Effector memory CD8-positive, alpha-beta T cell (primary cell): ENCODE results near the gene CRAMP1.

Experiments used
- ATAC-seq: fragments of 150-1000 bp; cut with Tn5 transposase; replicated peaks from 2 replicates; pipeline ENCODE4 v1.10.0; 2021; ENCODE audit warnings: mild to moderate bottlenecking, moderate library complexity
- DNase-seq, 3 experiments: peaks; one replicate each; pipeline ENCODE4 v3.0.0; 2021
- H3K27ac Mint-ChIP-seq, 2 donors: one replicate each; pipeline ENCODE4 v1.8.0; 2022; ENCODE audit warnings: mild to moderate bottlenecking in 2 of 2, mixed read lengths in 2 of 2, moderate library complexity in 2 of 2
- H3K27me3 Mint-ChIP-seq, 2 donors: one replicate each; pipeline ENCODE4 v1.8.0; 2022; ENCODE audit warnings: mixed read lengths in 2 of 2
- H3K36me3 Mint-ChIP-seq: one replicate; pipeline ENCODE4 v1.8.0; 2022; ENCODE audit warnings: mild to moderate bottlenecking, moderate library complexity, mixed read lengths; ENCODE audit not compliant: insufficient read depth
- H3K4me1 Mint-ChIP-seq, 2 donors: one replicate each; pipeline ENCODE4 v1.8.0; 2022; ENCODE audit warnings: low read depth in 2 of 2, mixed read lengths in 2 of 2
- H3K4me3 Mint-ChIP-seq, 2 donors: one replicate each; pipeline ENCODE4 v1.8.0; 2022; ENCODE audit warnings: mild to moderate bottlenecking in 2 of 2, mixed read lengths in 2 of 2, moderate library complexity in 2 of 2
- H3K9me3 Mint-ChIP-seq, 2 donors: one replicate each; pipeline ENCODE4 v1.8.0; 2022; ENCODE audit warnings: mixed read lengths in 2 of 2
- total RNA-seq, 9 experiments: gene quantifications; one replicate each; lab custom pipeline; 2026; lab: John Stamatoyannopoulos, UW

The CRAMP1 gene
- 18.5 to 32.1 (median 21.6) reads per million in 9 experiments for total RNA-seq

GRCh38 chr16:1612320-1613111 lies at the start of gene CRAMP1:
Gene CRAMP1 (plus strand): TSS chr16:1612360. CDS start chr16:1614640, 2,280 bp downstream.
- Mint-ChIP-seq H3K27me3 (peaks cover 5 to 10% of the 10 kb centered on the region in 2 donors), H3K27ac (peak within 1 kb of the TSS; percentile 88 to 92), H3K4me3 (peak within 1 kb of the TSS; percentile 83 to 86), H3K36me3 (peaks cover 40% of the 10 kb centered on the region), H3K4me1 (peaks cover 21% of the 10 kb centered on the region in 2 donors), H3K9me3 (peaks cover 0 to 3% of the 10 kb centered on the region in 2 donors)
- ATAC-seq (no peak), DNase-seq (peak in 2 of 3 experiments; percentile 3 to 23)

- ATAC-seq (no peak), DNase-seq (no peak)
- H3K27me3 Mint-ChIP-seq: peaks cover 0 to 7% of the 10 kb centered on the region in 2 donors
- H3K4me1 Mint-ChIP-seq: peaks cover 5 to 19% of the 10 kb centered on the region in 2 donors
- H3K36me3 Mint-ChIP-seq: peaks cover 9% of the 10 kb centered on the region
- no peaks in the 10 kb centered on the region for H3K9me3 Mint-ChIP-seq
- no peak overlapping the region for H3K4me3 Mint-ChIP-seq
- H3K27ac Mint-ChIP-seq: no peak overlapping the region
These were observed 48.4 kb upstream of the CRAMP1 start for GRCh38 chr16:1563786-1564185.

GRCh38 chr16:1564325-1564724 lies 47.8 kb upstream of the CRAMP1 start:
- H3K4me3 Mint-ChIP-seq: no peak overlapping the region
- H3K36me3 Mint-ChIP-seq: peaks cover 6% of the 10 kb centered on the region
- no peak for ATAC-seq
- H3K4me1 Mint-ChIP-seq: peaks cover 5 to 15% of the 10 kb centered on the region in 2 donors
- H3K27ac Mint-ChIP-seq: no peak overlapping the region
- H3K9me3 Mint-ChIP-seq: no peaks in the 10 kb centered on the region
- H3K27me3 Mint-ChIP-seq: peaks cover 0 to 7% of the 10 kb centered on the region in 2 donors
- DNase-seq: no peak

- peaks cover 0 to 9% of the 10 kb centered on the region in 2 donors for H3K4me1 Mint-ChIP-seq
- peaks cover 0 to 7% of the 10 kb centered on the region in 2 donors for H3K27me3 Mint-ChIP-seq
- no peaks in the 10 kb centered on the region for H3K9me3 Mint-ChIP-seq
- DNase-seq (no peak), ATAC-seq (no peak)
- peak overlapping the region in 1 of 2 donors; percentile 66 for H3K27ac Mint-ChIP-seq
- H3K36me3 Mint-ChIP-seq: peaks cover 4% of the 10 kb centered on the region
- H3K4me3 Mint-ChIP-seq: no peak overlapping the region
These were observed 46.9 kb upstream of the CRAMP1 start for GRCh38 chr16:1565083-1565805.

GRCh38 chr16:1567988-1568387 lies 44.2 kb upstream of the CRAMP1 start:
- ATAC-seq (no peak), DNase-seq (no peak)
- no peaks in the 10 kb centered on the region for H3K4me1 Mint-ChIP-seq
- peaks cover 0 to 7% of the 10 kb centered on the region in 2 donors for H3K27me3 Mint-ChIP-seq
- H3K27ac Mint-ChIP-seq: no peak overlapping the region
- H3K36me3 Mint-ChIP-seq: peaks cover 3% of the 10 kb centered on the region
- no peaks in the 10 kb centered on the region for H3K9me3 Mint-ChIP-seq
- H3K4me3 Mint-ChIP-seq: no peak overlapping the region

- H3K4me1 Mint-ChIP-seq: no peaks in the 10 kb centered on the region
- no peaks in the 10 kb centered on the region for H3K36me3 Mint-ChIP-seq
- peaks cover 0 to 7% of the 10 kb centered on the region in 2 donors for H3K27me3 Mint-ChIP-seq
- ATAC-seq (no peak), DNase-seq (no peak)
- H3K27ac Mint-ChIP-seq: peak overlapping the region in 1 of 2 donors; percentile 22
- H3K4me3 Mint-ChIP-seq: no peak overlapping the region
- no peaks in the 10 kb centered on the region for H3K9me3 Mint-ChIP-seq
These were observed 41.0 kb upstream of the CRAMP1 start for GRCh38 chr16:1571012-1571671.

- Mint-ChIP-seq H3K4me3 (no peak overlapping the region), H3K9me3 (no peaks in the 10 kb centered on the region), H3K36me3 (no peaks in the 10 kb centered on the region), H3K4me1 (no peaks in the 10 kb centered on the region), H3K27ac (peak overlapping the region in 1 of 2 donors; percentile 8), H3K27me3 (no peaks in the 10 kb centered on the region)
- no peak for ATAC-seq
- DNase-seq: no peak
These were observed 39.5 kb upstream of the CRAMP1 start for GRCh38 chr16:1572673-1573072.

GRCh38 chr16:1573301-1573700 lies 38.9 kb upstream of the CRAMP1 start:
- Mint-ChIP-seq H3K36me3 (no peaks in the 10 kb centered on the region), H3K27ac (no peak overlapping the region), H3K4me1 (no peaks in the 10 kb centered on the region), H3K9me3 (no peaks in the 10 kb centered on the region), H3K27me3 (no peaks in the 10 kb centered on the region), H3K4me3 (no peak overlapping the region)
- ATAC-seq: no peak
- no peak for DNase-seq

GRCh38 chr16:1575578-1575977 lies 36.6 kb upstream of the CRAMP1 start:
- no peaks in the 10 kb centered on the region for H3K9me3 Mint-ChIP-seq
- H3K27ac Mint-ChIP-seq: no peak overlapping the region

GRCh38 chr16:1579214-1579613 lies 32.9 kb upstream of the CRAMP1 start:
- Mint-ChIP-seq H3K27ac (no peak overlapping the region), H3K4me3 (no peak overlapping the region), H3K4me1 (no peaks in the 10 kb centered on the region), H3K27me3 (no peaks in the 10 kb centered on the region), H3K36me3 (no peaks in the 10 kb centered on the region), H3K9me3 (no peaks in the 10 kb centered on the region)
- ATAC-seq (peak; percentile 36), DNase-seq (no peak)

More at GRCh38 chr16:1575578-1575977, 36.6 kb upstream of the CRAMP1 start:
- Mint-ChIP-seq H3K36me3 (no peaks in the 10 kb centered on the region), H3K4me3 (no peak overlapping the region), H3K4me1 (no peaks in the 10 kb centered on the region), H3K27me3 (no peaks in the 10 kb centered on the region)
- no peak for ATAC-seq
- DNase-seq: no peak

- no peaks in the 10 kb centered on the region for H3K27me3 Mint-ChIP-seq
- no peak overlapping the region for H3K27ac Mint-ChIP-seq
- H3K4me3 Mint-ChIP-seq: no peak overlapping the region
- H3K36me3 Mint-ChIP-seq: no peaks in the 10 kb centered on the region
- DNase-seq (no peak), ATAC-seq (no peak)
- no peaks in the 10 kb centered on the region for H3K4me1 Mint-ChIP-seq
- no peaks in the 10 kb centered on the region for H3K9me3 Mint-ChIP-seq
These were observed 31.9 kb upstream of the CRAMP1 start for GRCh38 chr16:1580256-1580655.

- Mint-ChIP-seq H3K4me3 (no peak overlapping the region), H3K27me3 (no peaks in the 10 kb centered on the region), H3K4me1 (no peaks in the 10 kb centered on the region), H3K9me3 (no peaks in the 10 kb centered on the region), H3K27ac (peak overlapping the region in 1 of 2 donors; percentile 0), H3K36me3 (peaks cover 4% of the 10 kb centered on the region)
- no peak for ATAC-seq
- DNase-seq: no peak
These were observed 31.2 kb upstream of the CRAMP1 start for GRCh38 chr16:1580956-1581355.

- H3K4me1 Mint-ChIP-seq: no peaks in the 10 kb centered on the region
These were observed 30.4 kb upstream of the CRAMP1 start for GRCh38 chr16:1581804-1582203.

More at GRCh38 chr16:1581804-1582203, 30.4 kb upstream of the CRAMP1 start:
- Mint-ChIP-seq H3K36me3 (peaks cover 4% of the 10 kb centered on the region), H3K4me3 (no peak overlapping the region), H3K27ac (peak overlapping the region in 1 of 2 donors; percentile 0), H3K9me3 (no peaks in the 10 kb centered on the region), H3K27me3 (no peaks in the 10 kb centered on the region)
- no peak for DNase-seq
- ATAC-seq: no peak
